GM20431 (cell line): ENCODE data around the gene RAB7B.

Source experiments
- in situ Hi-C: fragments of 300-500 bp; cut with MseI, MboI; formaldehyde crosslinking; loops from one replicate; pipeline ENCODE4 v1.15.0; 2020; ENCODE audit warnings: low sequenced_read_pairs; ENCODE audit not compliant: unreplicated experiment

Gene RAB7B

DNA sequence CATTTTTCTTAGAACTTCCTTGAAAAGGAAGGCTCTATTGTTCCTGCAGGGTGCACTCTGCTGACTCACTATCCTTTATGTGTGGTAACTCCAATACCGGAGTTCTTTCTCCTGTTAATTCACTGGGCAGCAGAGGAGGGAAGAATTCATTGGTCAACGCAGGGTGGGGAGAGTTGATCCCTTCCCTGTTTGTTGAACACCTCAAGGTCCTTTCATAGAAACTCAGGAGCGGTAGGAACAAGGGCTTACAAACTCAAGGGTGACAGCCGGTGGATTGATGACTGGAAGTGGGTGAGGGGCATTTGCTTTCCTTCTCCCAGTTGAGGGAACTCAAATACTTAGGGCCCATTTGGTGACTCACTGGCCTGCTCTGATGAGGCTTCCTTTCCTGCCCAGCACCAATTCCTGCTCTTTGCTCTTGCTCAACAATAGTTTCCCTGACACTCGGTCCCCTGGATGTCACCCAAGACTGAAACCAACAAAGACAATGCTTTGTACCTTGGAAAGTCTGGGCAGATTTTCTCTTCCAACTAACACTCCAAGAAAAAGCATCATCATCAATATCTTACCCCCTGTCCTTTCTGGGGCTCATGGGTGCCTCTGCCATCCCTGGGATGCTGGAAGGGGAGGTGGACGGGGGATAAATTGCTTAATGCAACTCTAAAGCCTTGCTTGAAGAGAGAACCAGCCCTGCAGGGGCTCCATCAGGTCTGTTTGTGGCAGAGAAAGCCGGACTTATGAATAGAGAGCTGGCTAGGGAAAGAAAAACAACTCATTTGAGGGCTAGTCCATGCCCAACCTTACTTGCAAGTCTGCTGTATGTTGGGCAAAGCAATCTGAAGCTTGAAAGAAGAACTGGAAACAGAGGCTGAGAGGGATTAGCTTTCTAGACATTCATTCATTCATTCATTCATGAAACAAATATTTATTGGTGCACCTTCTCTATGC, 69.2 kb downstream of the RAB7B start:
- in situ Hi-C loops, result no loop called here

DNA sequence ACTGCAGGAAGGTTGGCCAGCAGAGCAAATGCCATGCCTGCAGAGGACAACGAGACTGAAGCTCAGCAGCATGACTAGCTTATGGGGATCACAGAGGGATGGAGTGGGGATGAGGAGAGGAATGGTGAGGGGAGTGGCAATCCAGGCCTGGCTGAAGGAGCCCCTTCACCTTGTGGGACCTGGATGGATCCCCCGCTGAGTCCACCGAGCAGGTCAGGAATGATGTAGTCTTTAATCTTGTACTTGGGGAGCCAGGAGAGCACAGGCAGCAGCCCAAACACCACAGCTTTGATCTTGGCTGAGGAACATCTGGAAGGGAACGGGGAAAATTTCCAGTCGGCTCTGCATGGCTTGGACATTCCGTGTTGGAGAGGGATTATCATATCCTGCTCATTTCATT, 70.4 kb downstream of the RAB7B start:
- in situ Hi-C loops, result no loop called here

DNA sequence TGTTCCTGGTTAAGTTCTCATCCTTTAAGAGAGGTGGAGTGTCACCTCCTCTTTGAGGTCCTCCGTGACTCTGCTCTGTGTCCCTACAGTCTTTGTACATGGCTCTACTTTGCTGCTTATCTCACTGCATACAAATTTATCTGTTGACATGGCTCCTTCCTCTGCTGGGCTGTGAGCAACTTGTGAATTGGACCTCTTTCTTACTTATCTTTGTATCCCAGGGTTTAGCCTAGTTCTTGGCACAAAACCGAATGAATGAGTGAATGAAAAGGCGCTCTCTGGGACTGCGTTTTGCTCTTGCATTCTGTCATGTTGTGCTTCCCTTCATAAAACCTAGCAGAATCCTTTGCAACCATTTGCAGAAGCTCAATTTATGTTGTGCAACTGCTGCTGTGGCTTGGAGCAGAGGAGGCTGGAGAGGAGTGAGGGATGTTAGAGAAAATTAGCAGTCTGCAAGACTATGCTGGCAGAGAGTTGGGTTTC, 72.4 kb downstream of the RAB7B start:
- in situ Hi-C loops, result no loop called here

DNA sequence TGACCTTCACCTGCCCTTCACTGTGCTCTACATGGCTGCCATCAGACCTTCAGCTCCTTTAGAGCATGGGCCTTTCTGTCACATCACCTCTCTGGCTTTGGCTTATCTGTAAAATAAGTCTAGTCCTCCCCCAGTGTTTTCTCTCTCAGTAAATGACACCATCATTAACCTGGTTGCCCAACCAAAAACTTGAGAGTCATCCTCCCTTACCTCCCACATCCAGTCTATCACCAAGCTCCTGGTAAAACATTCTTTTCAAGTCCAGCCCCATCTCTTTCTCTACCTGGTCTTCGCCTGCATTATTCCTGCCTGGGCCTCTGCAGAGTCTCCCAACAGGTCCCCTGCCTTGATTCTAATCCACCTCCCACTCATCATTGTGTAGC, 73.0 kb downstream of the RAB7B start:
- in situ Hi-C loops, result no loop called here

DNA sequence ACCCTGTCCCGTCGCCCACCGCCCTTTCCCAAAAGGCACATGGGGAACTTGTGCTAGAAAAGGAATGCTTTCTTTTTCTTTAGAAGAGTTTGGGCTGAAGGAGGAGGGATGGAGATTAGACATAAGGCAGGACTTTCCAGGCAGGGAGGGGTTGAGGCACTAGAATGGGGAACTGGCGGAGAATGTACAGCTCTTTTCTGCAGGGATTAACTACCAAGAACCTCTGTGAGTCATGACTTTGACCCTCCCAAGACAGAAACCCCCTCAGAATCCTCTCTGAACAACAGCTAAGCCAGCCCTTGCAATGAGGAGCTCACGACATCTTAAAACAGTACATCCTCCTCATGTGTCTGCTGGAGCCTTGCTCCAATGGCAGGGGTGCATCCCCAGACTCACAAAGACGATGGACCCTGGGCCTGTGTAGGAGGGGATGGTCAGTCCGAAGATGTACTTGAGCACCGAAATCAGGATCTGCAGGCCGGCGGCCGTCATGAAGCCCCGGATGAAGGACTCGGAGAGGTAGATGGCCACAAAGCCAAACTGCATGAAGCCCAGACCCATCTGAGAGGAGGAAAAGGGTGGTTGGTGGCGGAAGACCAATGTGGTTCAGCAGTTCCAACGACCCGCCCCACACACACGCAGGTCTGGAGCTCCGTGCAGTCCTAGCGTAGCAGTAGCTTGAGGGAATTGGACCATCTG, 73.5 kb downstream of the RAB7B start:
- in situ Hi-C loops, result no loop called here

DNA sequence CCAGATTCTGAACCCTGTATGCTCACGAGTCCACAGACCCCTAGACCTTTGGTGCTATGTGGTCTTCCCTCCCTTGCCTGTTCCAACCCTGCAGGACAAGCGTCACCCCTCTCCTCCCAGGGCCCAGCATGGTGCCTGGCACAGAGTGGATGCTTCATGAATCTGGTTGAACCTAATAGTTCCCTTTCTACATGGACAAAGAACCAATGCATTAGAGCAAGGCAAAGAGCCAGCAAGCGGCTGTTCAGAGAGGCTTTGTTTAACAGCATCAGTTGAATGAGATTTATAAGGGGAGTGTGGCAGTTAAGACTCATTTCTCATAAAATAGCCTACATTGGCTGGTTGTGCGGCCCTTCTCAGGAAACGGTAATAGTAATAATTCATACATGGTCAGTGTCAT, 74.9 kb downstream of the RAB7B start:
- in situ Hi-C loops, result no loop called here

DNA sequence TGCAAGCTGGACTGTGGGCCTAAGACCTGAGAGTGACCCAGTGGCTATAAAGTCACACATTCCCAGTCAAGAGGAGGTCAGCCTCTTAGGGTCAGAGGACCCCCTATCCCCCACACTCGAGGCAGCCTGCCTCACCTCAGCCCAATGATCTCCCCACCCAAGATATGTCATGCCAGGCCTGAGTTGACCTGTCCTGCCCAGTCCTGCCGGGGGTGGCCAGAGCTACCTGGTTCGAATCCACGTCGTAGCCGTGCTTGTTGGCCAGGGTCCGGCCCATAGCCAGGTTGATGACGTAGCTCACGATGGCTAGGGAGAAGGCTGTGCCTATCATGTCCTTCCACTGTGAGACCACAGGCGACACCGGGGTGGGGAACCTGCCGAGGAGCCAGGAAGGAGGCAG, 75.5 kb downstream of the RAB7B start:
- in situ Hi-C loops, result no loop called here

DNA sequence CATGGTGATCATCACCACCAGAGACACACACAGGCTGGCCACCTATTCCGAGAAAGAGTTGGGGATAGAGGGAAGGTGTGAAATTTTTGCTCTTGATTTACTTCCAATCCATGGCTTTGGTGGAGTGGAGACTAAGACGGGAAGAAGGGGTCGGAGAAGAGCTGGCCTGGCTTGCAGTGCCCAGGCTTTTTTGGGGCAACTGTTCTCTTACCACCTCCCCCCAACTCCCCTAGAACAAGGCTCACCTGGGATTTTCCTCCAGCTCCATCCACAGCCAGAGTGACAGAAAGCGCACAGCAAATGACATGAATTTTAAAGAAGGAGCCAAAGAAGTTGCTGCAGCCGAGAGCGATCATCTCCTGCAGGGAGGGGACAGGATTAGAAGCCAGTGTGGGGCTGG, 75.9 kb downstream of the RAB7B start:
- in situ Hi-C loops, result no loop called here
